HEK293 (cell line): ENCODE measurements around the gene CCDC9B.

ENCODE experiments used
- CTCF ChIA-PET: fragments of 350-600 bp; formaldehyde crosslinking; extraction: SDS; loops from one replicate; lab custom pipeline; 2021; ENCODE audit warnings: antibody characterized with exemption; lab: Yijun Ruan, JAX
- POLR2A ChIA-PET: fragments of 300-600 bp; formaldehyde crosslinking; extraction: SDS; loops from one replicate; lab custom pipeline; 2020; ENCODE audit warnings: antibody characterized with exemption, inconsistent platforms; lab: Yijun Ruan, JAX
- H3K27ac ChIP-seq: fragments of 200-500 bp; sonication (Bioruptor generic); 2 replicates; pipeline ENCODE4 v1.5.1; 2014; ENCODE audit warnings: low read depth, low read length, control low read depth, inconsistent platforms; ENCODE audit errors: extremely low read depth
- H3K36me3 ChIP-seq, 2 experiments: fragments of 200-500 bp in 1 of 2; sonication (Bioruptor generic) in 1 of 2; 1 replicate in 1 of 2; 2 replicates in 1 of 2; pipeline ENCODE4 v1.5.1; 2014 to 2017; ENCODE audit warnings: inconsistent platforms in 2 of 2, low read length in 2 of 2; ENCODE audit not compliant: control insufficient read depth in 2 of 2, insufficient read depth in 1 of 2
- H3K4me1 ChIP-seq: fragments of 200-500 bp; sonication (Bioruptor generic); 2 replicates; pipeline ENCODE4 v1.5.1; 2014; ENCODE audit warnings: mild to moderate bottlenecking, low read length, inconsistent platforms; ENCODE audit not compliant: control insufficient read depth, insufficient read depth
- H3K4me3 ChIP-seq: 2 replicates; pipeline ENCODE4 v1.5.1; 2011; ENCODE audit warnings: low read depth, mild to moderate bottlenecking, control low read depth, low read length, moderate library complexity
- H3K9me3 ChIP-seq: fragments of 200-500 bp; sonication (Bioruptor generic); 2 replicates; pipeline ENCODE4 v1.5.1; 2014; ENCODE audit warnings: low read depth, low read length, inconsistent platforms; ENCODE audit not compliant: control insufficient read depth, insufficient read depth
- CTCF ChIP-seq: fragments of 450-650 bp; formaldehyde crosslinking; IDR thresholded peaks from 2 replicates; pipeline ENCODE4 v1.5.1; 2016; ENCODE audit warnings: missing biosample characterization, missing genetic modification characterization
- ELK4 ChIP-seq: IDR thresholded peaks from 2 replicates; pipeline ENCODE4 v1.6.1; 2011; ENCODE audit warnings: mild to moderate bottlenecking, low read depth, low read length, borderline replicate concordance
- HOXA7 ChIP-seq: sonication (generic); formaldehyde crosslinking; IDR thresholded peaks from 2 replicates; pipeline ENCODE4 v1.8.1; 2022; ENCODE audit warnings: missing genetic modification reagents, borderline replicate concordance
- KLF17 ChIP-seq: fragments of 450-650 bp; formaldehyde crosslinking; IDR thresholded peaks from 2 replicates; pipeline ENCODE4 v1.5.1; 2016; ENCODE audit warnings: missing biosample characterization, missing genetic modification characterization
- OVOL3 ChIP-seq: fragments of 450-650 bp; formaldehyde crosslinking; IDR thresholded peaks from 2 replicates; pipeline ENCODE4 v1.5.1; 2016; ENCODE audit warnings: missing biosample characterization, missing genetic modification characterization
- PRDM10 ChIP-seq: fragments of 450-650 bp; formaldehyde crosslinking; IDR thresholded peaks from 2 replicates; pipeline ENCODE4 v1.5.1; 2016; ENCODE audit warnings: missing biosample characterization, missing genetic modification characterization
- SETDB1 ChIP-seq: IDR thresholded peaks from one replicate; pipeline ENCODE4 v1.6.1; 2017; ENCODE audit warnings: mild to moderate bottlenecking, low read length, moderate library complexity, mixed read lengths; ENCODE audit not compliant: insufficient read length
- WT1 ChIP-seq: fragments of 450-650 bp; formaldehyde crosslinking; IDR thresholded peaks from 2 replicates; pipeline ENCODE4 v1.5.1; 2016; ENCODE audit warnings: missing biosample characterization, missing genetic modification characterization
- ZBTB20 ChIP-seq: fragments of 450-650 bp; formaldehyde crosslinking; IDR thresholded peaks from 2 replicates; pipeline ENCODE4 v1.5.1; 2016; ENCODE audit warnings: missing biosample characterization, missing genetic modification characterization
- ZNF114 ChIP-seq: fragments of 450-650 bp; formaldehyde crosslinking; IDR thresholded peaks from 2 replicates; pipeline ENCODE4 v1.5.0; 2017; ENCODE audit warnings: missing biosample characterization, missing genetic modification characterization
- ZNF121 ChIP-seq: fragments of 450-650 bp; formaldehyde crosslinking; IDR thresholded peaks from 2 replicates; pipeline ENCODE4 v1.5.1; 2016; ENCODE audit warnings: missing biosample characterization, missing genetic modification characterization
- ZNF132 ChIP-seq: fragments of 450-650 bp; formaldehyde crosslinking; IDR thresholded peaks from 2 replicates; pipeline ENCODE4 v1.5.1; 2017; ENCODE audit warnings: missing biosample characterization, missing genetic modification characterization, borderline replicate concordance
- ZNF174 ChIP-seq: fragments of 450-650 bp; formaldehyde crosslinking; IDR thresholded peaks from 2 replicates; pipeline ENCODE4 v1.5.0; 2017; ENCODE audit warnings: missing biosample characterization, mild to moderate bottlenecking, missing genetic modification characterization
- ZNF2 ChIP-seq: fragments of 450-650 bp; formaldehyde crosslinking; IDR thresholded peaks from 2 replicates; pipeline ENCODE4 v1.5.1; 2016; ENCODE audit warnings: missing biosample characterization, missing genetic modification characterization
- ZNF302 ChIP-seq: fragments of 450-650 bp; formaldehyde crosslinking; IDR thresholded peaks from 2 replicates; pipeline ENCODE4 v1.5.1; 2016; ENCODE audit warnings: missing biosample characterization, missing genetic modification characterization, low read depth
- ZNF37A ChIP-seq: fragments of 450-650 bp; IDR thresholded peaks from 2 replicates; pipeline ENCODE4 v1.5.1; 2018; ENCODE audit warnings: missing biosample characterization, missing genetic modification characterization
- ZNF473 ChIP-seq: fragments of 450-650 bp; formaldehyde crosslinking; IDR thresholded peaks from 2 replicates; pipeline ENCODE4 v1.5.1; 2017; ENCODE audit warnings: missing biosample characterization, missing genetic modification characterization
- ZNF555 ChIP-seq: fragments of 450-650 bp; formaldehyde crosslinking; conservative IDR thresholded peaks from 2 replicates; pipeline ENCODE4 v1.5.1; 2017; ENCODE audit warnings: missing biosample characterization, mild to moderate bottlenecking, missing genetic modification characterization, inconsistent platforms
- ZNF560 ChIP-seq: fragments of 450-650 bp; formaldehyde crosslinking; IDR thresholded peaks from 2 replicates; pipeline ENCODE4 v1.5.1; 2017; ENCODE audit warnings: missing biosample characterization, missing genetic modification characterization, borderline replicate concordance
- ZNF580 ChIP-seq: fragments of 450-650 bp; formaldehyde crosslinking; IDR thresholded peaks from 2 replicates; pipeline ENCODE4 v1.5.1; 2016; ENCODE audit warnings: missing biosample characterization, missing genetic modification characterization

The CCDC9B gene

GRCh38 chr15:40349163-40349562, 8.4 kb upstream of the CCDC9B start:
- Histone ChIP-seq H3K9me3 (no peaks in the 10 kb centered on the region), H3K4me3 (no peak overlapping the region), H3K27ac (no peak overlapping the region), H3K36me3 (no peaks in the 10 kb centered on the region), H3K4me1 (no peaks in the 10 kb centered on the region)
- TF ChIP-seq PRDM10 (tag by site-specific recombination) (no peak), ZNF37A (tag by site-specific recombination) (no peak), ZNF555 (tag by site-specific recombination) (no peak), SETDB1 (no peak), ZNF132 (tag by site-specific recombination) (no peak)
- CTCF ChIA-PET = no interaction called here
- POLR2A ChIA-PET = no interaction called here

GRCh38 chr15:40348474-40348870, 7.7 kb upstream of the CCDC9B start:
- TF ChIP-seq OVOL3 (tag by site-specific recombination) = no peak
- no peak for TF ChIP-seq ZNF121 (tag by site-specific recombination)
- no peak for TF ChIP-seq KLF17 (tag by site-specific recombination)
- no peak for TF ChIP-seq ZNF302 (tag by site-specific recombination)
- TF ChIP-seq ELK4 = no peak
- ChIA-PET POLR2A (no interaction called here), CTCF (interaction anchor here (0.6 kb wide), 1 partner anchor 18 kb away, joined by 3 read pairs; no protein-coding TSS in a partner anchor)
- Histone ChIP-seq H3K27ac (no peak overlapping the region), H3K4me3 (no peak overlapping the region), H3K9me3 (no peaks in the 10 kb centered on the region), H3K4me1 (no peaks in the 10 kb centered on the region), H3K36me3 (no peaks in the 10 kb centered on the region)

GRCh38 chr15:40347559-40348473, 7.1 kb upstream of the CCDC9B start:
- CTCF ChIA-PET = interaction anchor here (0.6 kb wide), 1 partner anchor 19 kb away, joined by 3 read pairs; no protein-coding TSS in a partner anchor
- TF ChIP-seq ZNF580 (tag by site-specific recombination) = no peak
- TF ChIP-seq WT1 (tag by site-specific recombination) = no peak
- TF ChIP-seq CTCF = no peak
- no peak for TF ChIP-seq ZBTB20 (tag by site-specific recombination)
- TF ChIP-seq ZNF174 (tag by site-specific recombination) = no peak
- no peak for TF ChIP-seq ZNF114 (tag by site-specific recombination)
- TF ChIP-seq ZNF2 (tag by site-specific recombination) = no peak
- TF ChIP-seq ZNF473 = no peak
- TF ChIP-seq HOXA7 = no peak
- TF ChIP-seq ZNF555 (tag by site-specific recombination) = no peak
- no peak for TF ChIP-seq ZNF560 (tag by site-specific recombination)
- TF ChIP-seq, all 188 proteins: peak for 0
- H3K4me3 ChIP-seq = no peak overlapping the region
- H3K9me3 ChIP-seq = no peaks in the 10 kb centered on the region
- H3K36me3 ChIP-seq = no peaks in the 10 kb centered on the region
- H3K27ac ChIP-seq = no peak overlapping the region
- POLR2A ChIA-PET = no interaction called here
- H3K4me1 ChIP-seq = no peaks in the 10 kb centered on the region
